ENCODE data around the gene PLPP7.
A peak's percentile ranks its signal among the peaks of the same experiment; 100 is the strongest.
"Not testable (repeated sequence)": the region's sequence is repeated elsewhere in the genome, so short reads cannot be mapped to it uniquely, and the experiment has no call there.

PLPP7 gene

GRCh38 chr9:131289301-131290035 is at the start of gene PLPP7:
Gene PLPP7 (plus strand): TSS chr9:131289723. CDS start chr9:131289998, 275 bp downstream.
- no peak for DNase-seq

- no peak for DNase-seq
Measured at GRCh38 chr9:131240047-131240921, 49.2 kb upstream of the PLPP7 start.

- not testable (repeated sequence) for DNase-seq
Measured at GRCh38 chr9:131244331-131244730, 45.2 kb upstream of the PLPP7 start.

GRCh38 chr9:131246618-131247017 is 42.9 kb upstream of the PLPP7 start:
- no peak for DNase-seq

- DNase-seq, result no peak
Measured at GRCh38 chr9:131252120-131252519, 37.4 kb upstream of the PLPP7 start.

- DNase-seq, result no peak
Measured at GRCh38 chr9:131253891-131254491, 35.5 kb upstream of the PLPP7 start.

- DNase-seq, result no peak
Measured at GRCh38 chr9:131254626-131255025, 34.9 kb upstream of the PLPP7 start.

- DNase-seq, result no peak
Measured at GRCh38 chr9:131255676-131256197, 33.8 kb upstream of the PLPP7 start.

- DNase-seq, result no peak
Measured at GRCh38 chr9:131257266-131258025, 32.1 kb upstream of the PLPP7 start.

- no peak for DNase-seq
Measured at GRCh38 chr9:131258186-131258585, 31.3 kb upstream of the PLPP7 start.

- no peak for DNase-seq
Measured at GRCh38 chr9:131258698-131259431, 30.7 kb upstream of the PLPP7 start.

GRCh38 chr9:131259432-131259898 is 30.1 kb upstream of the PLPP7 start:
- no peak for DNase-seq

GRCh38 chr9:131259916-131260597 is 29.5 kb upstream of the PLPP7 start:
- DNase-seq, result no peak

- no peak for DNase-seq
Measured at GRCh38 chr9:131260751-131261452, 28.6 kb upstream of the PLPP7 start.

GRCh38 chr9:131262327-131263032 is 27.0 kb upstream of the PLPP7 start:
- no peak for DNase-seq

- not testable (repeated sequence) for DNase-seq
Measured at GRCh38 chr9:131263033-131263343, 26.5 kb upstream of the PLPP7 start.

- no peak for DNase-seq
Measured at GRCh38 chr9:131263701-131264100, 25.8 kb upstream of the PLPP7 start.

GRCh38 chr9:131264231-131264630 is 25.3 kb upstream of the PLPP7 start:
- peak; percentile 11 for DNase-seq

- DNase-seq, result no peak
Measured at GRCh38 chr9:131266266-131267229, 23.0 kb upstream of the PLPP7 start.
